AG04450 (cell line): ENCODE results near the gene ASGR2. TPM values are rescaled to one million over a fixed set of nuclear protein-coding genes. Genes with fewer than 3 reads are reported as not detected.

Experiments
- CTCF ChIA-PET: fragments of 300-600, 350-600 bp; formaldehyde crosslinking; extraction: SDS; loops from one replicate; lab custom pipeline; 2022; ENCODE audit warnings: antibody characterized with exemption, inconsistent platforms; lab: Charles Lee
- POLR2A ChIA-PET: fragments of 350-600 bp; formaldehyde crosslinking; extraction: SDS; loops from one replicate; lab custom pipeline; 2021; ENCODE audit warnings: antibody characterized with exemption, inconsistent platforms; lab: Yijun Ruan, JAX
- DNase-seq: peaks from one replicate; pipeline ENCODE4 v3.0.0-alpha.2; 2011; ENCODE audit warnings: low read depth, low spot score
- H3K27ac ChIP-seq: one replicate; pipeline ENCODE4 v1.5.1; 2012; ENCODE audit warnings: low read depth, low read length, control low read depth
- H3K27me3 ChIP-seq: one replicate; pipeline ENCODE4 v1.6.0; 2012; ENCODE audit warnings: low read length; ENCODE audit not compliant: control insufficient read depth, insufficient read depth
- H3K4me3 ChIP-seq: 2 replicates; pipeline ENCODE4 v1.5.1; 2011; ENCODE audit warnings: mild to moderate bottlenecking, low read depth, low read length, control low read depth
- H3K9me3 ChIP-seq: 2 replicates; pipeline ENCODE4 v1.5.1; 2012; ENCODE audit warnings: low read length; ENCODE audit not compliant: control insufficient read depth, insufficient read depth
- polyA plus RNA-seq: library from polyadenylated mRNA; depleted of rRNA; stranded (reverse); fragments of >200 nt; gene quantifications from 2 replicates; pipeline ENCODE4 v1.2.3, GENCODE V29; 2011
- TF ChIP-seq, protein P1 (sequence below): IDR thresholded peaks from 2 replicates; pipeline ENCODE4 v1.5.1; 2011; ENCODE audit warnings: low read depth, low read length, control low read depth, inconsistent platforms

The ASGR2 gene
- polyA plus RNA-seq, 1 experiment = not detected

DNA sequence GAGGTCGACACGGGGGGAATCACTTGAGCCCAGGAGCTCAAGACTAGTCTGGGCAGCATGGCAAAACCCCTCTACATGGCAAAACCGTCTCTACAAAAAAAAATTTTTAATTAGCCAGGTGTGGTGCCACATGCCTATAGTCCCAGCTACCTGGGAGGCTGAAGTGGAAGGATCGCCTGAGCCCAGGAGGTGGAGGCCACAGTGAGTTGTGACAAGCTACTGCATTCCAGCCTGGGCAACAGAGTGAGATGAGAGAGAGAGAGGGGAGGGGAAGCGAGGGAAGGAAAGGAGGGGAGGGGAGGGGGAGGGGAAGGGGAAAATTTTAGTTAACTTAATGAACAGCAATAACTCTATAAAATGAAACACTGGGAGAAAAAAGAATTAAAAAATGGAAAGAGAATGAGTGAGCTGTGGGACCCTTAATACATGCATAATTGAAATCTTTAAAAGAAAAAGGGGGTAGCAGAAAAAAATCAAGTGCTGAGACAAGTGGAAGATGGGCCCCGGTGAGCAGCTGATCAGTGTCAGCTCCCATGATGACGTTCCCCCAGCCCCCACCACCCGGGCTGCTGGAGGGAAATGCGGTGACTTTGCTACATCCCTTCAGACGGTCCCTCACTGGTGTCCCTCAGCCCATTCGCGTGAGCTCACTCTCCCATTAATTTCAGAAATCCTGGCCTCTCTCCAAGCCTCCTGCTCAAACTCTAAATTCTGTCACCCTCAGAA lies 2.7 kb downstream of the ASGR2 start:
- no peaks in the 10 kb centered on the region; the same call in 1 of the 2 replicates for H3K9me3 ChIP-seq
- H3K4me3 ChIP-seq = no peak overlapping the region
- no peak for DNase-seq
- POLR2A ChIA-PET = no interaction called here
- H3K27ac ChIP-seq = no peak overlapping the region
- TF ChIP-seq, protein P1, sequence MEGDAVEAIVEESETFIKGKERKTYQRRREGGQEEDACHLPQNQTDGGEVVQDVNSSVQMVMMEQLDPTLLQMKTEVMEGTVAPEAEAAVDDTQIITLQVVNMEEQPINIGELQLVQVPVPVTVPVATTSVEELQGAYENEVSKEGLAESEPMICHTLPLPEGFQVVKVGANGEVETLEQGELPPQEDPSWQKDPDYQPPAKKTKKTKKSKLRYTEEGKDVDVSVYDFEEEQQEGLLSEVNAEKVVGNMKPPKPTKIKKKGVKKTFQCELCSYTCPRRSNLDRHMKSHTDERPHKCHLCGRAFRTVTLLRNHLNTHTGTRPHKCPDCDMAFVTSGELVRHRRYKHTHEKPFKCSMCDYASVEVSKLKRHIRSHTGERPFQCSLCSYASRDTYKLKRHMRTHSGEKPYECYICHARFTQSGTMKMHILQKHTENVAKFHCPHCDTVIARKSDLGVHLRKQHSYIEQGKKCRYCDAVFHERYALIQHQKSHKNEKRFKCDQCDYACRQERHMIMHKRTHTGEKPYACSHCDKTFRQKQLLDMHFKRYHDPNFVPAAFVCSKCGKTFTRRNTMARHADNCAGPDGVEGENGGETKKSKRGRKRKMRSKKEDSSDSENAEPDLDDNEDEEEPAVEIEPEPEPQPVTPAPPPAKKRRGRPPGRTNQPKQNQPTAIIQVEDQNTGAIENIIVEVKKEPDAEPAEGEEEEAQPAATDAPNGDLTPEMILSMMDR = no peak
- CTCF ChIA-PET = interaction anchor here (0.5 to 1.4 kb wide), 3 partner anchors 59 to 91 kb away, joined by 4 to 8 read pairs (median 4); no protein-coding TSS in a partner anchor
- H3K27me3 ChIP-seq = peaks cover 6% of the 10 kb centered on the region

DNA sequence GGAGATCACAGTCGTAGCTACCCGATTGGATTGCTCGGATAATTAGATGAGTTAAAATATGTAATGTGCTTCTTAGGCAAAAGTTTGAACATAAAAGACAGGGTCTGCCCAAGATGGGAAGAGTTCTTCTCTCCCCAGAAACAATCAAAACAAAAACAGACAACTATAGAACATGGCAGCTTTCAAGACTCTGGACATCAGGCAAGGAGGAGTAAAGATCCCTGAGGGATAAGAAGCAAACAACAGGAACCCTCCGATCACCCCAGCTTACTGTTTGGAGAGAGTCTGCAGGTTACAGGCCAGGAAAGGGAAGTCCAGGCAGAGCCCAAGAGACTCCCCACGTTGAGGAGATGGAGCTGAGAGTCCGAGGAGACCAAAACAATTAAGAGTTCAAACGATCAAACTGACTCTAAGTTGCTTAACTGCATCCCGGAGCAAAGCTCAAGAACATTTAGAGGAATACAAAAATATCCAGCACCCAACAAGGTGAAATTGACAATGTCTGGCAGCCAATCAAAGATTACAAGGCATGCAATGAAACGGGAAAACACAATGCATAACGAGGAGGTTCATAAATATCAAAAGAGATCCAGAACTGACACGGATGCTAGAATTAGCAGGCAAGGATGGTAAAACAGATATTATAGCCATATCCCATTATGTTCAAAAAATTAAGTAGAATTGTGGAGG lies 3.9 kb downstream of the ASGR2 start:
- Histone ChIP-seq H3K27ac (no peak overlapping the region), H3K4me3 (no peak overlapping the region), H3K9me3 (no peaks in the 10 kb centered on the region; the same call in 1 of the 2 replicates), H3K27me3 (peaks cover 5% of the 10 kb centered on the region)
- TF ChIP-seq, protein P1 = no peak
- ChIA-PET POLR2A (no interaction called here), CTCF (no interaction called here)
- no peak for DNase-seq

DNA sequence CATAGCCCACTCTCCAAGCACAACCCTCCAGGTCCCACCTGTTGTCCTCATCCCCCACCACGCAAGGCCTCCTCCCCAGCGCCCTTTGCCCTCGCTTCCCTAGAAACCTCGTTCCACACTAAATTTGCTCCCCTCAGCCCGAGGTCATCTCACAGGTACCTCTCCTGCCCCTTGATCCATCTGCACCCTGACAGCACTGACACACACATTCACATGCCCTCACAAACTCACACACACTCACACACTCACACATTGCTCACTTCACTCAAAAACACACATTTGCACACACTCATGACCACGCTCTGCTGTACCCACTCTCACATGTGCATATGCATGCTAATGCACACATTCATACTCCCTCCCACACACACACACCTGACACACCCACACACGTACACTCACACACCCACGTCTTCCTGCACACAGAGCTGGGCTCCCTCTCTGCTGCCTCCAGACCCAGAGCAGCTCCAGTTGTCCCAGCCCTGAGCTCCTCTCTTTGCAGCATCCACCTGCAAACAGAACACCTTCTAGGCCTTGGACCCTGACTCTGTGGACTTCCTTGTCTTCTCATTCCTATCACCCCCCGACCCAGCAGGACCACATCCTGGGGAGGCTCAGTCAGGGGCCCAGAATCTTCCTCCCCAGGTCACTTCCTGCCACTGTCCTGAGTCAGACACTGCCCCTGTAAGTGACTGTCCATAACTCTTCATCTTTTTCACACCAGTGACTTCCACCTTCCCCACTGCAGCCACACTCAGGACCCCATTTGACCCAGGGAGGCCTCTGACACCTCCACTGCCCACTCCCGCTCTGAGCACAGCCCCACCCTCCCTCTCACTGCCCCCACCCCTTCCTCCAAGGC lies 4.9 kb downstream of the ASGR2 start:
- Histone ChIP-seq H3K9me3 (no peaks in the 10 kb centered on the region; the same call in 1 of the 2 replicates), H3K4me3 (no peak overlapping the region), H3K27ac (no peak overlapping the region), H3K27me3 (peaks cover 6% of the 10 kb centered on the region)
- DNase-seq = no peak
- ChIA-PET CTCF (no interaction called here), POLR2A (no interaction called here)
- TF ChIP-seq, protein P1 = no peak

DNA sequence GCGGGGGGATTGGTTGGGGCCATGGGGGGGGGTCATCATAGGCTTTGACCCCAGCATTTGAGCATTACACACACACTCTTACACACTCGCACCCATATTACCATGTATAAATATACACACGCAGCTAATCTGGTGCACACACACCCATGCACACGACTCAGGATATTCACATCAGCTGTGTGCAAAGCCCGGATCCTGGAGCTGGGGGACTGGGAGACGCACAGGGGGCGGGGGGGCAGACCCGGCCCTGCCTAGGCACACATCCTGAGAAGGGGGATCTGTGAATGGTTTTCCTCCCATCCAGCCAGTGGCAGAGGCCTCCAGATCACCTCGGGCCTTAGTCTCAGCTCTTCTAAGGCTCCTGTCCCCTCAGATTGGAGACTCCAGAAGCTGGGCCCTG lies 5.6 kb downstream of the ASGR2 start:
- Histone ChIP-seq H3K27ac (no peak overlapping the region), H3K9me3 (no peaks in the 10 kb centered on the region; the same call in 1 of the 2 replicates), H3K4me3 (no peak overlapping the region), H3K27me3 (peaks cover 6% of the 10 kb centered on the region)
- TF ChIP-seq, protein P1 = no peak
- CTCF ChIA-PET = no interaction called here
- POLR2A ChIA-PET = no interaction called here
- DNase-seq = no peak
